ENCODE data around the gene RNFT1.
"Not testable (repeated sequence)": the region's sequence is repeated elsewhere in the genome, so short reads cannot be mapped to it uniquely, and the experiment has no call there.

Gene RNFT1

GRCh38 chr17:59933317-59933716 is 31.2 kb downstream of the RNFT1 start:
- FAIRE-seq: not testable (repeated sequence)

GRCh38 chr17:59930768-59931167 is 33.8 kb downstream of the RNFT1 start:
- FAIRE-seq: peak; percentile 54
- not testable (repeated sequence) for DNase-seq (ENCODE audit: insufficient read length, low spot score)

More at GRCh38 chr17:59933317-59933716, 31.2 kb downstream of the RNFT1 start:
- DNase-seq (ENCODE audit: insufficient read length, low spot score): not testable (repeated sequence)

DNA sequence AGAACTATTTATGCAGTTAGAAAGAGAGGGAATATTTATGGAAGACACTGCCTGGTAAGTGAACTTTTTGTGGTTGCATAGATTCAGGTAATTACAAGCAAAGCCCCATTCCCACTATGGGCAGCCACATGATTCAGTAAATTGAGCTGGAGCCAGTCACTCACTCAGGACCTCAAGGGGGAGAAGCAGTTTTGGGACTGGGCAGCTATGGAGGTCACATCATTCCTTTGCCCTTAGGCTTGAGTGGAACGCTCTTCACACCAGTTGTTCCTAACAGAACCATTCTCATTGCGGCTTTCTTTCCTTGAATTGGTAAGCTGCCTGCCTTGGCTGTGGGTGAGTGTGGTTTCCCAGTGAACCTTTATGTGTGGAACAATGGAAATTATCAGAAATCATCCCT is 34.4 kb downstream of the RNFT1 start:
- FAIRE-seq; DNase-seq (ENCODE audit: insufficient read length, low spot score): not testable (repeated sequence)

DNA sequence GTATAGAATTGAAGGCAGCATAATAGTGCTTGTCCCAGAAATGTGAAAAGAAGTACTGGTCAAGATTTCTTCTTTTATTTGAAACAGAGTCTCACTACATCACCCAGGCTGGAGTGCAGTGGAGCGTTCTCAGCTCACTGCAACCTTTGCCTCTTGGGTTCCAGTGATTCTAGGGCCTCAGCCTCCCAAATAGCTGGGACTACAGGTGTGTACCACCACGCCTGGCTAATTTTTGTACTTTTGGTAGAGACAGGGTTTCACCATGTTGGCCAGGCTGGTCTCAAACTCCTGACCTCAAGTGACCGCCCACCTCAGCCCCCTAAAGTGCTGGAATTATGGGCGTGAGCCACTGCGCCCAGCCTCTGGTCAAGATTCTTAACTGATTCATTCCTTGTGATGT is 43.9 kb downstream of the RNFT1 start:
- not testable (repeated sequence) for DNase-seq (ENCODE audit: insufficient read length, low spot score)
- peak; percentile 4 for FAIRE-seq

GRCh38 chr17:59916446-59916845 is 48.1 kb downstream of the RNFT1 start:
- no peak for DNase-seq (ENCODE audit: insufficient read length, low spot score)
- FAIRE-seq: no peak

- FAIRE-seq (no peak), DNase-seq (ENCODE audit: insufficient read length, low spot score) (peak; percentile 84)
Measured at GRCh38 chr17:59914274-59914854, 50.2 kb downstream of the RNFT1 start.

GRCh38 chr17:59907467-59907866 is 57.1 kb downstream of the RNFT1 start:
- FAIRE-seq (no peak), DNase-seq (ENCODE audit: insufficient read length, low spot score) (no peak)

- DNase-seq (ENCODE audit: insufficient read length, low spot score) (no peak), FAIRE-seq (no peak)
Measured at GRCh38 chr17:59903455-59903854, 61.1 kb downstream of the RNFT1 start.
